ENCODE measurements around the gene TIMM10B.

TIMM10B gene

DNA sequence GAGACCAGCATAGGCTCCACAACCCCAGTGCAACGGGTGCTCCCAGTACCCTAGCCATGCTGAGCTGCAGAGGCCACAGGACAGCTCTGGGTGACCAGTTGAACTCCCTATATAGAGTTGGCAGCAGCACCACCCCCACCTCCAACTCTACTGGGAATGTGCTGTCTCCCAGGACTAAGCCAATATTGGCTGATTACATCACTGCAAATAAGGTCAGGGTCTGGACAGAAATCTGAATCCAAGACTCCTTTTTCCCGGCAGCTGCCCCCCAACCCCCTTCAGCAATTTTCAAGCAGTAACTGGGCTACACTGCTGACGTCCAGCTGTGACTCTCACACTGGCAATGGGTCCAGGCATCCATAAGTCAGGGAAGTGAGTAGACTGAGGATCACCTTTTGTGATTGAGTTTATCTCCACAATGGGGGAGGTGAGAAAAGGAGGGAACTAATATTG is 40.4 kb upstream of the TIMM10B start, which contains the start of gene HPX:
Gene HPX, minus strand, starts transcription at position 82 of the 453 bp plus-strand sequence. Its CDS starts 24 bp downstream, at position 58.
- H3K4me3 ChIP-seq (ENCODE audit: low read depth, low read length), result no peak within 1 kb of the TSS
- no peak for TF ChIP-seq CTCF (IDR thresholded peaks at IDR 0.05; ENCODE audit: control insufficient read depth, extremely low read depth, insufficient read depth)
- no peak for DNase-seq (ENCODE audit: low read depth)

DNA sequence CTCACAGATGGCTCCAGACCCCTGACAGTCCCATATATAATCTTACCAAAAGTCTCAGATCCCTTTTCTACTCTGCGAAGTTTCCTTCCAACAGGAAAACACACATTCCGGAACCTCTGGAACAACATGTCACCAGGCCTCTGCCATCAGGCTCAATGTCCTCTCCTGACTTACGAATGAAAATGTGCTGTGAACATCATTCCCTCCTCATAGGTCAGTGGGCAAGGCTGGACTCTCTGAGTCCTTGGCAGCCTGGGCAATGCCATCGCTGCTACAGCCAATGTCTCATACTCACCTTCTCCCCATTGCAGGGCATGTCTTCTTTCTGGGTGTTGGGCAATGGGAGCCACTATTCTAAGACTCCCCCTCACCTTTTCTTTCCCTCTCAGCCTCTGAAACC is 38.9 kb upstream of the TIMM10B start:
- no peak overlapping the region for H3K4me3 ChIP-seq (ENCODE audit: low read depth, low read length)
- DNase-seq (ENCODE audit: low read depth), result no peak
- no peak for TF ChIP-seq CTCF (IDR thresholded peaks at IDR 0.05; ENCODE audit: control insufficient read depth, extremely low read depth, insufficient read depth)

GRCh38 chr11:6443269-6444003 is 37.9 kb upstream of the TIMM10B start:
- DNase-seq (ENCODE audit: low read depth), result no peak

DNA sequence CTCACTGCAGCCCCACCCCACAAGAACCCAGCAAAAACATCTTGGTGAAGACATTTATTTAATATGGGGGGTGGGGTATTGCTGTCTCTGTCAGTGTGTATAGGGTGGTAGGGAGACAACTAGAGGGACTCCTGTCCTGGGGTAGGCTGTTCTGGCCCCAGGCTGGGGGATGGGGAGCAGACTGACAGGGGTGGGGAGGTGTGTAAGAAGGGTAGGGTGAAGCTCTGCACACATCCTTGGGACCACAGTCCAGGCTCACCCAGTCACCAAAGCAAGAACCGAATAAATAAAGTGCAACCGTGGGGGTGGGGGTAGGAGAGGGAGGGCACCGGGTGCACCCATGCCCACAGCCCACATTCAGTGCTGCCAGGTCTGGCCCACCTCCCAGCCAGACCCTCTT is 32.7 kb upstream of the TIMM10B start:
- no peak overlapping the region for H3K4me3 ChIP-seq (ENCODE audit: low read depth, low read length)
- TF ChIP-seq CTCF (IDR thresholded peaks at IDR 0.05; ENCODE audit: control insufficient read depth, extremely low read depth, insufficient read depth), result no peak
- DNase-seq (ENCODE audit: low read depth), result no peak

More at GRCh38 chr11:6443269-6444003, 37.9 kb upstream of the TIMM10B start:
- no peak overlapping the region for H3K4me3 ChIP-seq (ENCODE audit: low read depth, low read length)
- TF ChIP-seq CTCF (IDR thresholded peaks at IDR 0.05; ENCODE audit: control insufficient read depth, extremely low read depth, insufficient read depth), result peak; percentile 75

DNA sequence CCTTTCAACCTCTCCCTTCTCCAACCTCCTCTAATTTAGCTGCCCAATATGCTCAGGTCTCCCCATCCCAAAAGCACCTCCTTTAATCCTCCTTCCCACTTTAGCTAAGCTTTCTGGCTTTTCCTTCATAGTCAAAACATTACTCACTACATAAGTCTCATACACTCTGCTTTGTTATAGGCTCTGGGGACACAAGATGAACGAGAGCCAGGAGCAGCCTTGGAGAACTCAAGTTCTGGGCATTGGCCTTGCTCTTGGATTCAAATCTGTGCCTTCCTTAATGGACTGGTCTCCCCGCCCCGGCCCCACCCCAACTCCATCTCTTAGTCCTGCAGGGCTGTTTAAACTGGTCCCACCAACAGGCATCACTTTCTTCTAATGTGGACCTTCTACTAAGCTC is 29.1 kb upstream of the TIMM10B start:
- DNase-seq (ENCODE audit: low read depth), result no peak
- no peak overlapping the region for H3K4me3 ChIP-seq (ENCODE audit: low read depth, low read length)
- no peak for TF ChIP-seq CTCF (IDR thresholded peaks at IDR 0.05; ENCODE audit: control insufficient read depth, extremely low read depth, insufficient read depth)

DNA sequence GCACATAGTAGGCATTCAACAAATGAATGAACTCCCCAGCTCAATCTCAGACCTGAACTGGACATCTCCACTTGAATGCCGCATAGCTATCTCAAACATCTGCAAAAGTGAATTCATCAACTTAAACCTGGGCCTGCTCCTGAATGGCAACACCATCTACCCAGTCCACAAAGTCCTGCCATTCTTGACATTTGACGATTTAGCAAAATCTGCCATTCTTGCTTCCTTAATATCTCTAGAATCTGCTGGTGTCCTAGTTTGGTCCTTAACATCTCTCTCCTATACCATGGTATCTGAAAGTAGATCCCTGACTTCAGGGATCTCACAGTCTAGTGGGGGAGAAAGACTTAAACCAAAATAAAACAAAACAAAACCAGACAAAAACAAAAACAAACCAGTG is 28.1 kb upstream of the TIMM10B start:
- TF ChIP-seq CTCF (IDR thresholded peaks at IDR 0.05; ENCODE audit: control insufficient read depth, extremely low read depth, insufficient read depth), result no peak
- DNase-seq (ENCODE audit: low read depth), result no peak
- H3K4me3 ChIP-seq (ENCODE audit: low read depth, low read length), result no peak overlapping the region

- no peak overlapping the region for H3K4me3 ChIP-seq (ENCODE audit: low read depth, low read length)
- no peak for DNase-seq (ENCODE audit: low read depth)
- TF ChIP-seq CTCF (IDR thresholded peaks at IDR 0.05; ENCODE audit: control insufficient read depth, extremely low read depth, insufficient read depth), result no peak
These were observed 26.2 kb upstream of the TIMM10B start for GRCh38 chr11:6455070-6455469.

Measured in LNCaP clone FGC (cell line).